G401.6 (cell line): ENCODE results near the gene ME1.

ENCODE experiments used
- FAIRE-seq: peaks from 2 replicates; lab custom pipeline; 2012; peaks lifted over from hg19 to GRCh38; lab: Jason Lieb, UNC

ME1 gene

GRCh38 chr6:83190626-83191025, 240.2 kb downstream of the ME1 start:
- FAIRE-seq, result no peak

DNA sequence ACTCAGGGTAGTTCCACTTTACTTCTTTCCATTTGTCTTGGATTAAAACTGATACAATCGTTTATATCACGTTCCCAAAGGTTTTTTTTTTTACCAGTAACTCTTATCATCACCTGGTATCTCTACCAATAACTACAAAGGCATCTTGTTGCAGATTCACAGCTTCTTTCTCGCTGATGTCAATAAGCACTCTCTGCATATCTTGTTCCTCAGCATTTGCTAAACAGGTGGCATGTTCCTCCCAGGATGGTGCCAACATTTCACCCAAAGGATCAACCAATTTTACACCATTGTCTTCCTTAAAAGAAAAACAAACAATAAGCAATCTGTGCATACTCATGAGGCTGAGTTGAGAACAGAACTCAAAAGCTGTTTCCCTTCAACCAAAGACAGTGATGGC, 242.3 kb downstream of the ME1 start:
- no peak for FAIRE-seq

DNA sequence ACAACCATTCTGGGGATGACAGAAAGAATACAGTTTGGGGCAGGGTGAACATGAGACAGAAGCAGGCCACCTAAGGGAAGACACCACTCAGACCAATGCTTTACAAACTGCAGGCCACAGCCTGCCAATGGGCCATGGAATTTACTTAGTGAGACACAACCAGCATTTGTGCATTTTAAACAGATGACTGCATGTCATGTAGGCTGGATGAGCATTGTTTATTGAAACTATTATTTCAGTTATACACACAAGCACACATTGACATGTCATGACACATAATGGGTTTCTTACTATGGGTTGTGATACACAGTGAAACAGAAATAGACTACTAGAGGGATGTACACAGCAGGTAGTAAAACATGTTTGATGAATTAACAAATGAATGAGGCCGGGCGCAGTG, 245.8 kb downstream of the ME1 start:
- FAIRE-seq, result no peak

DNA sequence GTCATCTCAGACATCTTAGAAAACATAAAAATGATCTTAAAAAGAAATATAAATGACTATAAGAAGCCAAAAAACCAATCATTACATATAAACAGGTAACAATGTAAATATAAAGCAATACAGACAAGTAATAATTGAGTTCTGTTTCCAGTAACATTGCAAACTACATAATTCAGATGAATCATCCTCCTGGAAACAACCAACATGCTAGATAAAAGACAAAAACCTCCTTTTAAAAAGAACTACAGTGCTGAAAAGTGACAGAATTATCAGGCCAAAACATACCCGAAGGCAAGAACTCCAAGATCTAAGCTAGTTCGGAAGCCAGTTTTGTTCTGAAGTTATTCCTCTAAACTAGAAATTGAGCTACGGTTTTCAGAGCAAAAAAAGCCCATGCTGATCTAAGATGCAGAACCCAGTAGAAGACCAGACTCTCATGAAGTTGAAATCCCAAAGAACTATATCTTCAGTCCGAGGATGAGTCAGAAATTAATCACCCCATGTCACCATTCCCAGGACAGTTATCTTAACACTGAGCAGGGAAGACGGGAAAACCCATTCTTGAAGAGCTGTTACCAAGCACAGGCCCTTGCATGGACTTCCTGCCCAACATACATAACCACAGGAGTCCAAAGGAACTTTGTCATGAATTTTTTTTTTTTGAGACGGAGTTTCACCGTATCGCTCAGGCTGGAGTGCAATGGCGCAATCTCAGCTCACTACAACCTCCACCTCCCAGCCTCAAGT, 247.6 kb downstream of the ME1 start:
- no peak for FAIRE-seq

- FAIRE-seq, result no peak
Observed at GRCh38 chr6:83182114-83182513, 248.7 kb downstream of the ME1 start.

- no peak for FAIRE-seq
Observed at GRCh38 chr6:83180426-83180950, 250.4 kb downstream of the ME1 start.

DNA sequence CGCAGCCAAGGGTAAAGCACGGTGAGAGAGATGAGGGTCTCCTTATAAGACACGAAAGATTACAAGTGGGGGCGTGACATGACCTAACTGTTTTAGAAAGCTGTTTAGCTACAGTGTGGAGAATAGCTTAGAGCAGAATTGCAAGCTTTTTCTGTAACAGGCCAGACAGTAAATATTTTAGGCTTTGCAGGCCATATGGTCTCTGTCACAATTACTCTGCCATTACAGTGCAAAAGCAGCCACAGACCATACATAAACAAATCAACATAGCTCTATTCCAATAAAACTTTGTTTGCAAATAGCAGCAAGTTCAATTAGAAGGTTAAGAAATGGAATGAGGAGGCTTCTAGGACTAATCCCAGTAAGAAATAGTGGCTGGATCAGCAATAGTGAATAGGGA, 254.6 kb downstream of the ME1 start:
- FAIRE-seq, result no peak

DNA sequence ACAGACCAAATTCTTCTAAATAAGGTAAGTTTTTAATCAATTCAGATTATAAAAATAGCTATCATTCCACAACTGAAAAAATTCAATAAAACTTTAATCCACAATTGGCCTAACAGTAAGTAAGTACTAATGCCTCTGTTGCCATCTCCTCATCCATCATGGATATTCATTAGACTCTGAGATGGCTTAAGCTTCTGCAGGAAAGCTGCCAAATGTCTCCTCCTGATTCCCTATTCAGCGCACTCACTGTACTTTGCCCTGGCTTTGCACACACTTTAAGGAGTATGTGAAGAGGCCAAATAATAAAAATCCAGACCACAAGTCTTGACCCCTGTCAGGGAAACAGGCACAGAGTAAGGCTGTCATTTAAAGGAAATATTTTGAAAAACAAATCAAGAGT, 261.3 kb downstream of the ME1 start:
- FAIRE-seq, result no peak

GRCh38 chr6:83169106-83169505, 261.7 kb downstream of the ME1 start:
- FAIRE-seq, result no peak

DNA sequence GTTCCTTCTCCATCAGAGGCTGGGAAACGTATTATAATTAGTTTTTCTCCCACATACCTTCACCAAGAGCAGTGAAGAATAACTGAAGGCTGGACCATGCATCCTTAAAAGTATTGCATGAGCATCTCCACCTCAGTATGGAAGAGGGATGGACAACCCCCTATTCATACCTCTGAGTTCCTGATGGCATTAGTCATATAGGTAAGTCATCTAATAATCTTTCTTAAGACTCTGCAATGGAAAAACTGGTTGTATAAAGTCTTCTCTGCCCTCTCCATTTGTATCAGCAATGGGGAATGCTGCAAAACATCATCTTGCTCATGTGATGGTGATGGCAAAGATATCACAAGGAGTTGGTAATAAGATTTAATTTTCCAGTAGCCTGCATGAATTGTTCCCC, 262.3 kb downstream of the ME1 start:
- FAIRE-seq, result no peak

DNA sequence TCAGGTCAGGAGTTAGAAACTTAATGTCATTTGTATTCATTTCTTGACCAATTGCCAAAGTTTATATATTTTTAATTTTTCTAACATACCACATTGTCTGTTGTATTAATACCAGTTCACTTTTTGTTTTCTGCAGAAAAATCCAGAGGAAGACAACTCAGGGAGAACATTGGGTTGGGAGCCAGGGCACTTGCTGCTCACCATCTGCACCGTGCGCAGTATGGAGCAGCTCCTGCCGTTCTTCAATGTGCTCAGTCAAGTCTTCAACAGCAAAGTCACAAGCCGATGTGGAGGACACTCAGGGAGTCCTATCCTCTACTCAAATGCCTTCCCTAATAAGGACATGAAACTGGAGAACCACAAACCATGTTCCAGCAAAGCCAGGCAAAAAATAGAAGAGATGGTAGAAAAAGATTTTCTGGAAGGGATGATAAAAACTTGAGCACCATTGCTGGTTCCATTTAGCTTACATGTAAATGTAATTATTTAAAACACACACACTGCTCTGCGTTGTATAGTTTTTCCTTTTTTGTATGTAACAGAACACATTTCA, 263.0 kb downstream of the ME1 start:
- FAIRE-seq, result no peak
